ENCODE data around the gene SIGLEC8.
A peak's percentile ranks its signal among the peaks of the same experiment; 100 is the strongest.
"Not testable (repeated sequence)": the region's sequence is repeated elsewhere in the genome, so short reads cannot be mapped to it uniquely, and the experiment has no call there.

Gene SIGLEC8

DNA sequence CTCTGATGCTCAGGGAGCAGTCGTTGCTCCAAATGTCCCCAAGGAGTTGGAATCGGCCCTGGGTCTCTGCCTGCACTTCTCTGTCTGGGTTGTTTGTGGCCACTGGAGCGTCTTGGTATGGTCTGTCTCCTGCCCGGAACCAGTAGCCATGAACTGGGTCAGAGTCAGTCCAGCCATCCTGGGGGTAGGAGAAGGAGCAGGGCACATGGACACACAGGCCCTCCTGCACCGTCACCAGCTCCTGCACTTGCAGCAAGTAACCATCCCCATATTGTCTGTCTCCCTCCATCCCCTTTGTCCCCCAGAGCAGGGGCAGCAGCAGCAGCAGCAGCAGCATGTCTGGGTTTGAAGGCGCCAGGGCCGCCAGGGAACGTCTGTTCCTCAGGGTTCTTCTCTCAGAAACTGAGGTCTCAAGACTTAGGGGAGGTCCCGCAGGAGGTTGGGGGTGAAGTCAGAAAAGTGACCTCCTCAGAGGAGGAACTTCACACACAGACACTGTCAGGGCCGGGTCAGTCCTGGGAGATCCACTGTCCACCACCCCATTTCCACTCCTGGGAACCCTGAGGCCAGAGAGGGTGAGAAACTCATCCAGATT, at the start of gene SIGLEC8:
SIGLEC8 (minus strand) TSS at position 404 of the 595 bp plus-strand sequence; CDS start at position 337, 67 bp downstream.
- no peak for DNase-seq

- no peak for DNase-seq
Measured at GRCh38 chr19:51507640-51508058, 49.4 kb upstream of the SIGLEC8 start.

DNA sequence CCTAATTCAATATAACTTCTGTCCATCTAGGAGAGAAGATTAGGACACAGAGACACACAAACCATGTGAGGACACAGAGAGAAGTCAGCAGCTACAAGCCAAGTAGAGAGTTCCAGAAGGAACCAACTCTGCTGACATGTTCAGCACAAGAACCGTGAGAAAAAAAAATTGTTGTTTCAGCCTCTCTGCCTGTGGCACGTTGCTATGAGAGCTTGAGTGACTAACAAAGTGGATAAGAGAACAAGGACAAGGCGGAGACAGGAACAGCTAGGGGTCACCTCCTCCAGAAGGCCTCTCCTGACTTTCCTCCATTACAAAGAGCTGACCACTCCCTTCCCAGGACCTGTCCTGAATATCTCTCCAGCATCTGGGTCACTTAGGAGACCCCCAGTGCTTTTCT, 48.9 kb upstream of the SIGLEC8 start:
- DNase-seq: no peak

DNA sequence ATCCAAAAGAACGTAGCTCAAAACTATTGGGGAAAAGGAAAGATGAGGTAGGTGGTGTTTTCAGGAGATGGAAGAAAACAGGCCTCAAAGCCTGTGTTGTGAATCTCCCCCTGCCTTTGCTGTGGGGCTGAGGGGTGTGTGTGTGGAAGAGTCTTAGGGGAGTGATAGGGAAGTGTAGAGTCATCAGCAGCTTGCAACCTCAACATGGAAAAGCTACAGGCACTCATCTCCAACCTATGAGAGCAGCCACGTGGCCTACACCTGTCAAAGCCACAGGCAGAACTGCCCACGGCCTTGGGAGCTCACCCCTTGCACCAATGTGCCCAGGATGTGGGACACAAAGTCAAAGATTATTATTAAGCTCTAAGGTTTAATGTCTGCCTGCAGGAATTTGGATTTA, 47.6 kb upstream of the SIGLEC8 start:
- DNase-seq: no peak

GRCh38 chr19:51503896-51504295, 45.6 kb upstream of the SIGLEC8 start:
- no peak for DNase-seq

GRCh38 chr19:51503286-51503817, 45.1 kb upstream of the SIGLEC8 start:
- DNase-seq: no peak

DNA sequence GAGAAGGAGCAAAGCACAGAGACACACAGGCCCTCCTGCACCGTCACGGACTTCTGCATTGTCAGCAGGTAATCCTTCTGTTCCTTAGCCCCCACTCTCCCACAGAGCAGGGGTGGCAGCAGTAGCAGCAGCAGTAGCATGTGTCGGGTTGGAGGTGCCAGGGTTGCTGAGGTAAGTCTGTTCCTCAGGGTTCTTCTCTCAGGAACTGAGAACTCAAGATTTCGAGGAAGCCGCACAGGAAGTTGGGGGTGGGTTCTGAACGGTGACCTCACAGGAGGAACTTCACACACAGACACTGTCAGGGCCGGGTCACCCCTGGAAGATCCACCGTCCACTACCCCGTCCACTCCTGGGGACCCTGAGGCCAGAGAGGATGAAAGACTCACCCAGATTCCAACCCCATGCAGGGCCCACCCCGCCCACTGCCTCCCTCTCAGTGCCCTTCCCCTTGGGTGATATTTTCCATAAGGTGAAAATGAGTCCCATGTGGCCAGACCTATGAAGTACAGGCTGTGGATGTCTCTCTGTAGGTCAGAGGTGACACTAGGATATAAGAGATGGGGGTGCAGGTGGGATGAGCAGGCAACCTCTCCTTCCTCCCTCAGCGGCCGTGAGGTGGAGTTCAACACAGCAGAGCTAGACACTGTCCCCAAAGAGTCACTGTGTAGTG, 43.5 kb upstream of the SIGLEC8 start, which contains the start of gene SIGLEC12:
SIGLEC12 (minus strand) TSS at position 207 of the 670 bp plus-strand sequence; CDS start at position 140, 67 bp downstream.
- DNase-seq: no peak

- not testable (repeated sequence) for DNase-seq
Measured at GRCh38 chr19:51500931-51501330, 42.7 kb upstream of the SIGLEC8 start.

DNA sequence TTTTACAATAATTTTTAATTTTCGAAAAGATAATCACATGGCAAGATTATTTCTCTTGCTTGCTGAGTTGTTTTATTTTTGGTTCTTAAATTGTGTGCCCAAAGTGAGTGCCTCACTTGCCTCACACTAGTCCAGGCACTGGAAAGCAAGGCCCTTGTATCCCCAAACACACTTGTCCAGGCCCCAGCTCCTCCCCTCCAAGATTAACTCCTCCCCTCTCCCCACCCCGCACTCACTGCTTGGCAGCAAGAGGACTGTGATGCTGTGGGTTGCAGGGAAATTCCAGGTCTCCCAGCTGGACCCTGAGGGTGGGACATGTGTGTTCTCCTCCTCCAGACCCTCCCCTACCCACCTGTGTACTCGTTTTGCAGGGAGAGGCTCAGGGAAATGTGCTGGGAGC, 39.4 kb upstream of the SIGLEC8 start:
- no peak for DNase-seq

DNA sequence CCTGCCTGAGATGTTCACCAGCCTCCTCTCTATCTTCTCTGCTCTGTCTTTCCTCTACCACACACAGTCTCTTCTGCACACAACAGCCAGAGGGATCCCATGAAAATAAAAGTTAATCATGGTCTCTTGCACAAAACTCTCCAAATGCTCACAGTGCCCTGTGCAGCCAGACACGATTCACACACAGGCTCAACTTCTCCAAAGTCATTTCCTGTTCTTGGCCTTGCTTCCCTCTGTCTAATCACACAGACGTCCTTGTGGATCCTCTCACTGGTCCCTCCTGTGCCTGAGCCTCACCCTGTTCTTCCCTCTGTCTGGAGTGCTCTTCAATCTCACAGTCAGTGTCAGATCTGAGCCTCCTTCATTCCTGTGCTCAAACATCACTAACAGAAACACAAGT, 35.5 kb upstream of the SIGLEC8 start:
- no peak for DNase-seq

- no peak for DNase-seq
Measured at GRCh38 chr19:51491586-51491985, 33.3 kb upstream of the SIGLEC8 start.

- DNase-seq: no peak
Measured at GRCh38 chr19:51490676-51491075, 32.4 kb upstream of the SIGLEC8 start.

GRCh38 chr19:51489113-51489512, 30.9 kb upstream of the SIGLEC8 start:
- no peak for DNase-seq

GRCh38 chr19:51488491-51488890, 30.2 kb upstream of the SIGLEC8 start:
- no peak for DNase-seq

DNA sequence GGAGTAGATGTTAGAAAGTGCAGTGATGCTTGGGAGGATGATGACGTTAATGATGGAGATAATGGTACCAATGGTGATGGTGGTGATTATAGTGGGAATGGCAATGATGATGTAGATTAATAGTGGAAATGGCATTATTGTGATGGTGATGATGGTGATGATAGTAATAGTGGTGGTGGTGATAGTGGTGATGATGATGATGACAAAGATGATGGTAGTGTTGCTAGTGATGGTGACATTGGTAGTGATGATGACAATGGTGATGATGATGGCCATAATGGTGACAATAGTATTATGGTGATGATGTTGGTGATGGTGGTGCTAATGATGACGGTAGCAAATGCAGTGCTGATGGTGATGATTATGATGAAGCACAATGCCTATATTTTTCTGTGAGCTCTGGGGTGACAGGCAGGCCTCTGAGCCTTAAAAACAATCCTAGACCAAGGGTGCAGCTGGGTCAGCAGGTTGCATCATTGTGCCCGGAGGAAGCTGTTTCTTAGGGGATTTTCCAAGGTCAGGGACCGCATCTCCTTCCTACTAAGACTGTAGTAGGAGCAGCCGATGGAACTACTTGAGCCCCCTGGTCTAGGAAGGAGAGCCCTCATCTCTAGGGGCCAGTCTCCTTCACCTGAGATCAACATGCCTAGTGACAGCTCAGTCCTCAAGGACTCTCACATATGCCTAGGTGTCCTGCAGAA, 27.9 kb upstream of the SIGLEC8 start:
- no peak for DNase-seq

DNA sequence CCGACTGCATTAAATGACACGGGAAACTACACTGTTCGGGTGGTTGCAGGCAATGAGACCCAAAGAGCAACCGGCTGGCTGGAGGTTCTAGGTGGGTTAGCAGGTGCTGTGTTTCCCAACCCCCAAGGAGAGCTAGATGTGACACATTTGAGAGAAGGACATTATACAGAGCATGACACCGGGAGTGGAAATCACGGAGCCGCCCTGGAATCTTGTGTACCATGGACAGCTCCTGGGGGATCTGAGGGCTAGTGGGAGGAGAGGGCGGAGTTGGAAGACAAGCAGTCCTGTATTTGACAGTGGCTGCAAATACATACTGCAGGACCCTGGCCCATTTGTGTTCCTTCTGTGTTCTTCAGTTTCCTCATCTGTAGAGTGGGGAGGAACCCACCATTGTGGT, 22.3 kb upstream of the SIGLEC8 start:
- DNase-seq: no peak

DNA sequence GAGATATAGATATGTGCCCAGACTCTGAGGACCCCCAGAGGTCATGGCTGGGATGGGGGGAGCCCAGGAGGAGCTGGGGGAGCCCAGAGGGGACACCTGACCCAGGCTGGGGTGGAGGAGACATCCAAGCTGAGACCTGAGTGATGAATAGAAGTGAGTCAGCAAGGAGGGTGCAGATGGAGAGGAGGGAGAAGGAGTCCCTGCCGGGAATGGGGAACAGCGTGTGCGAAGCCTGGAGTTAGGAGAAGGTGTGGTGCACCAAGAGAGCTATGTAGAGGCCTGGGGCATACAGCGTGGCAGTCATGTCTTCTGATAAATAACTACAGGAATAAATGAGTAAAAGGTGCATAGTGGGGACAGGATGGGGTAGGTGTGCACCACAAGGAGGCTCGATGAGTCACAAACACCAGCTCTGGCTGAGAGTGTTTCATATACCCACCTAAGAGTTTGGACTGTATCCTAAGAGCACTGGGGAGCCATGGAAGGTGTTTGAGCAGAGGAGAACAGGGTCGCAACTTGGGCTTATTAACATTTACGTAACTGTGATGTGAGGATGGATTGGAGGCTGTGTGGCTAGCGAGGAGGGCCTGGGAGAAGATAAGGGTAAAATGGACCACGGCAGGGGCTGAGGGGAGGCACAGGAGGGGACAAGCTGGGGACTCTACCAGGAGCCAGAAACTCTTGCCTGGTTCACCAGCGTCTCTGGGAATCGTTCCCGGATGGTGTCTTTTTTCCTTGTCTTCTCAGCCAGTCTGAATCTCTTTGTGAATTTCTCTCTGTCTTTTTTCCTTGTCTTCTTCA, 21.5 kb upstream of the SIGLEC8 start:
- no peak for DNase-seq

DNA sequence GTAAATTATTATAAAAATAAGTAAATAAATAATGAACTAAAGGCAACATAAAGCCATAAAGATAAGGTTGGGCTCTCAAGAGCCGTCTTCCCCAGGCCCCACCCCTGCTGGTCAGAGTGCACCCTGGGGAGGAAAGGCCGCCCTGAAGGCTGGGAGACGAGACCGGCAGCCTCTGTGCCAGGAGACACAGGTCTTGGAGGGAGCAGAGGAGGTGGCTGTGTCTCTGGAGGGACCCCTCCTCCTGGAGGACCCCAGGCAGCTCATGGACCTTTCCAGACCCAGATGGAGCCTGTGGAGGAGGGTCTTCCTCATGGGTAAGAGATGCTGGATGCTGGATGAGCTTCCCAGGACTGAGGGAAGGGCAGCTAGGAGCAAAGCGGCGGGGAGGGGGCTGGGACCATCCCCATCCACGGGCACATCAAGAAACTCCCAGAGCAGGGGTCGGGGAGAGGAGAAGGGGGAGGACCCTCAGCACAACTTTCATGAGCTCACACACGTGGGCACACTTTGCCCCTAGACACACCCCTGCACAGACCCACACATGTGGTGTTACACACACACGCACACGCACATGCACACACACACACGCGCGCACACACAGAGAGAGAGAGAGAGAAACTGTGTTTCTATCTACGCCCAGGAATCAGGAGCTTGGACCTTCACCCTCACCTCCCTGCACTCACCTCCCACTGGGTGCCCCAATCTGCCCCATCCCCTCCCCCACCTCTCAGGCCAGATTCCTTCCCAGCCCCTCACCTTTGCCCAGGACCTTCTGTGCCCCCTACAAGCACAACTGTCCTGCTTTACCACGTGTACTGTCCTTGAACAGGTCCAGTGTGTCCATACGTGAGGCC, 20.4 kb upstream of the SIGLEC8 start, which contains the start of gene CEACAM18:
CEACAM18 (plus strand) TSS at position 159 of the 854 bp plus-strand sequence.
- DNase-seq: no peak

GRCh38 chr19:51477344-51477743, 19.1 kb upstream of the SIGLEC8 start:
- DNase-seq: no peak

- no peak for DNase-seq
Measured at GRCh38 chr19:51476164-51476563, 17.9 kb upstream of the SIGLEC8 start.

- DNase-seq: peak; percentile 60
Measured at GRCh38 chr19:51473009-51473707, 14.9 kb upstream of the SIGLEC8 start.

Measured in NCI-H146 (cell line).